ENCODE measurements around the gene SLC6A12. TPM values are rescaled to one million over a fixed set of nuclear protein-coding genes. Genes with fewer than 3 reads are reported as not detected.
A peak's percentile ranks its signal among the peaks of the same experiment; 100 is the strongest.

SLC6A12 gene
- total and polyA plus RNA-seq, 8 donors = 0.37 to 8.4 (median 1.4) TPM

DNA sequence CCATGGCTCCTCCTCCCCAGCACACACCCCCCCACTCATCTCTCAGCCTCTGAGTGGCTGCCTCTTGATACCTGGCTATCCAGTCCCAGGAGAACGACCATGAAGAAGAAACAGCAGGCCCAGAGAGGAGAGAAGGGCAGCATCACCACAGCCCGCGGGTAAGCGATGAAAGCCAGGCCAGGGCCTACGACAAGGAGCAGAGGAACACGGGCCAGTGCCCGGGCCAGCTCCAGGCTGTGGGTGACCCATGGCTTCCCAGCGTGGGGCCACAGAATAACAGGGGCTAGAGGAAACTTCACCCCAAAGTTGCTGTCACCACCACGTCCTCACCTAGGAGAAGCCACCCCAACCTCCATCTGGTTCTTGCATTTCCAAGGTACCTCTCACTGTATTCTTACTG lies 10.4 kb upstream of the SLC6A12 start:
- Histone ChIP-seq H3K4me1 (no peaks in the 10 kb centered on the region), H3K27me3 (no peaks in the 10 kb centered on the region), H3K36me3 (no peaks in the 10 kb centered on the region), H3K4me3 (no peak overlapping the region), H3K27ac (no peak overlapping the region), H3K9me3 (no peaks in the 10 kb centered on the region)
- DNase-seq (peak in 1 of 6 donors; percentile 52), FAIRE-seq (no peak), ATAC-seq (no peak)
- intact Hi-C loops (cut with DNase I) = no loop called here
- 73 to 79% methylated on average over 9 of the region's 9 CpGs for whole genome bisulfite sequencing, 2 donors
- TF ChIP-seq, protein P1, sequence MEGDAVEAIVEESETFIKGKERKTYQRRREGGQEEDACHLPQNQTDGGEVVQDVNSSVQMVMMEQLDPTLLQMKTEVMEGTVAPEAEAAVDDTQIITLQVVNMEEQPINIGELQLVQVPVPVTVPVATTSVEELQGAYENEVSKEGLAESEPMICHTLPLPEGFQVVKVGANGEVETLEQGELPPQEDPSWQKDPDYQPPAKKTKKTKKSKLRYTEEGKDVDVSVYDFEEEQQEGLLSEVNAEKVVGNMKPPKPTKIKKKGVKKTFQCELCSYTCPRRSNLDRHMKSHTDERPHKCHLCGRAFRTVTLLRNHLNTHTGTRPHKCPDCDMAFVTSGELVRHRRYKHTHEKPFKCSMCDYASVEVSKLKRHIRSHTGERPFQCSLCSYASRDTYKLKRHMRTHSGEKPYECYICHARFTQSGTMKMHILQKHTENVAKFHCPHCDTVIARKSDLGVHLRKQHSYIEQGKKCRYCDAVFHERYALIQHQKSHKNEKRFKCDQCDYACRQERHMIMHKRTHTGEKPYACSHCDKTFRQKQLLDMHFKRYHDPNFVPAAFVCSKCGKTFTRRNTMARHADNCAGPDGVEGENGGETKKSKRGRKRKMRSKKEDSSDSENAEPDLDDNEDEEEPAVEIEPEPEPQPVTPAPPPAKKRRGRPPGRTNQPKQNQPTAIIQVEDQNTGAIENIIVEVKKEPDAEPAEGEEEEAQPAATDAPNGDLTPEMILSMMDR (IDR thresholded peaks at IDR 0.05) = no peak

- DNase-seq (no peak), ATAC-seq (no peak), FAIRE-seq (no peak)
- Histone ChIP-seq H3K4me1 (no peaks in the 10 kb centered on the region), H3K27ac (no peak overlapping the region), H3K4me3 (no peak overlapping the region), H3K27me3 (no peaks in the 10 kb centered on the region), H3K9me3 (no peaks in the 10 kb centered on the region), H3K36me3 (no peaks in the 10 kb centered on the region)
- TF ChIP-seq, protein P1 (IDR thresholded peaks at IDR 0.05) = no peak
- 69 to 79% methylated on average over 11 of the region's 11 CpGs for WGBS, 2 donors
- intact Hi-C loops (cut with DNase I) = no loop called here
Measured at GRCh38 chr12:223841-224240, 9.9 kb upstream of the SLC6A12 start.

DNA sequence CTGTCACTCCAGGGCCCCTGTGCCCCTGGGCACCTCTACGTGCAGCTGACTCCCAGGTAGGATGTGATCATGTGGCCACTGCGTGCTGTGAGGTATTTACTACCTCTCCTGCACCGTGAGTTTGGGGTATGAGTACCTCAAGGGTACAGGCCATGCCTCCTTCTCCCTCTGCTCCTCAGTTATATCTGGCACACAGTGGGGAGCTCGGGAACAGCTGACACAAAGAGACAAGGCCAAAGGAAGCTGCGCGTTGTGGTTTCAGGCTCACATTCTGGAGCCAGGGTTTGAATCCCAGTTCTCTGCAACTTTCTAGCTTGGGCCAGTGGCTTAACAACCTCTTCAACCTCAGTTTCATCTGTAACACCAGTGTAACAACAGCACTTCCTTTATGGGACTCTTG lies 7.8 kb upstream of the SLC6A12 start:
- TF ChIP-seq, protein P1 (IDR thresholded peaks at IDR 0.05) = no peak
- H3K36me3 ChIP-seq = no peaks in the 10 kb centered on the region
- no peak for DNase-seq
- FAIRE-seq = no peak
- ATAC-seq = no peak
- no peaks in the 10 kb centered on the region for H3K27me3 ChIP-seq
- no peaks in the 10 kb centered on the region for H3K4me1 ChIP-seq
- H3K4me3 ChIP-seq = no peak overlapping the region
- WGBS, 2 donors = 73 to 77% methylated on average over 6 of the region's 6 CpGs
- H3K9me3 ChIP-seq = no peaks in the 10 kb centered on the region
- H3K27ac ChIP-seq = no peak overlapping the region
- intact Hi-C loops (cut with DNase I) = no loop called here

GRCh38 chr12:220946-221550 lies 7.1 kb upstream of the SLC6A12 start:
- Histone ChIP-seq H3K27me3 (no peaks in the 10 kb centered on the region), H3K4me1 (no peaks in the 10 kb centered on the region), H3K36me3 (no peaks in the 10 kb centered on the region), H3K9me3 (no peaks in the 10 kb centered on the region), H3K27ac (no peak overlapping the region), H3K4me3 (no peak overlapping the region)
- FAIRE-seq = no peak
- intact Hi-C loops (cut with DNase I) = no loop called here
- 76 to 79% methylated on average over 19 of the region's 19 CpGs for WGBS, 2 donors
- peak in 1 of 6 donors; percentile 67 for DNase-seq
- TF ChIP-seq, protein P1 (IDR thresholded peaks at IDR 0.05) = no peak
- no peak for ATAC-seq

DNA sequence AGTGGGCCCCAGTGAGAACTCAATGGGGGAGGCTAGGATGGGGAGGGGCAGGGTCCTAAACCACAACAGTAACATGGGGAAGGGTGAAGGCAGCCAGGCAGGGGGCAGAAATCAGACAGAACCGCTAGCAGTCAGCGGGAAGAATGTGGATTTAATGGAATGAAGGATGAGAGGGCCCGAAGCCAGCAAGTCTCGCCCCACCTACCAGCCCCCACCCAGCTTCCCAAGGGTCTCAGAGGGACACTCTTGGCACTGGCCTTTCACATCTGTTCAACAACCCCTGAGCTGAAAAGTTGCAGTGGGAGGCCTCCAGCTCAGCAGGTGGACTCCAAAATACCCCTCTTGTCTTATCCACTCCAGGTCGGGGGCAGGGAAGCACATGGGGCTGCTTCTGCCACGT lies 6.5 kb upstream of the SLC6A12 start:
- intact Hi-C loops (cut with DNase I) = no loop called here
- Histone ChIP-seq H3K27me3 (no peaks in the 10 kb centered on the region), H3K4me1 (no peaks in the 10 kb centered on the region), H3K36me3 (no peaks in the 10 kb centered on the region), H3K27ac (no peak overlapping the region), H3K4me3 (no peak overlapping the region), H3K9me3 (no peaks in the 10 kb centered on the region)
- DNase-seq = no peak
- no peak for ATAC-seq
- TF ChIP-seq, protein P1 (IDR thresholded peaks at IDR 0.05) = no peak
- FAIRE-seq = no peak
- WGBS, 2 donors = 57 to 68% methylated on average over 5 to 6 of the region's 6 CpGs

Data from pancreas (tissue), 10 donors.